ENCODE results near the gene VPS41.

Gene VPS41

GRCh38 chr7:38702002-38702535 lies 206.9 kb downstream of the VPS41 start:
- no peaks in the 10 kb centered on the region for H3K79me2 ChIP-seq (ENCODE audit: insufficient read depth, low read depth)
- no peak overlapping the region for H3K9ac ChIP-seq
- H3K36me3 ChIP-seq (ENCODE audit: insufficient read depth), result no peaks in the 10 kb centered on the region
- no peak overlapping the region for H2AFZ ChIP-seq (ENCODE audit: low read depth)
- H3K27ac ChIP-seq, result no peak overlapping the region
- H3K4me2 ChIP-seq, result no peak overlapping the region
- no peaks in the 10 kb centered on the region for H4K20me1 ChIP-seq (ENCODE audit: insufficient read depth)
- no peaks in the 10 kb centered on the region for H3K27me3 ChIP-seq (ENCODE audit: insufficient read depth, low read depth)
- no peak overlapping the region for H3K4me3 ChIP-seq (IDR thresholded peaks at IDR 0.05; ENCODE audit: insufficient read depth, low read depth, low read length)
- TF ChIP-seq, protein P1, sequence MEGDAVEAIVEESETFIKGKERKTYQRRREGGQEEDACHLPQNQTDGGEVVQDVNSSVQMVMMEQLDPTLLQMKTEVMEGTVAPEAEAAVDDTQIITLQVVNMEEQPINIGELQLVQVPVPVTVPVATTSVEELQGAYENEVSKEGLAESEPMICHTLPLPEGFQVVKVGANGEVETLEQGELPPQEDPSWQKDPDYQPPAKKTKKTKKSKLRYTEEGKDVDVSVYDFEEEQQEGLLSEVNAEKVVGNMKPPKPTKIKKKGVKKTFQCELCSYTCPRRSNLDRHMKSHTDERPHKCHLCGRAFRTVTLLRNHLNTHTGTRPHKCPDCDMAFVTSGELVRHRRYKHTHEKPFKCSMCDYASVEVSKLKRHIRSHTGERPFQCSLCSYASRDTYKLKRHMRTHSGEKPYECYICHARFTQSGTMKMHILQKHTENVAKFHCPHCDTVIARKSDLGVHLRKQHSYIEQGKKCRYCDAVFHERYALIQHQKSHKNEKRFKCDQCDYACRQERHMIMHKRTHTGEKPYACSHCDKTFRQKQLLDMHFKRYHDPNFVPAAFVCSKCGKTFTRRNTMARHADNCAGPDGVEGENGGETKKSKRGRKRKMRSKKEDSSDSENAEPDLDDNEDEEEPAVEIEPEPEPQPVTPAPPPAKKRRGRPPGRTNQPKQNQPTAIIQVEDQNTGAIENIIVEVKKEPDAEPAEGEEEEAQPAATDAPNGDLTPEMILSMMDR (conservative IDR thresholded peaks at IDR 0.05; ENCODE audit: low read depth, low read length), result no peak
- H3K4me1 ChIP-seq (ENCODE audit: low read depth, poor library complexity, severe bottlenecking), result no peaks in the 10 kb centered on the region

GRCh38 chr7:38700116-38700515 lies 208.9 kb downstream of the VPS41 start:
- no peak overlapping the region for H3K9ac ChIP-seq
- TF ChIP-seq, protein P1 (conservative IDR thresholded peaks at IDR 0.05; ENCODE audit: low read depth, low read length), result no peak
- no peak overlapping the region for H3K27ac ChIP-seq
- no peak overlapping the region for H3K4me2 ChIP-seq
- no peaks in the 10 kb centered on the region for H3K4me1 ChIP-seq (ENCODE audit: low read depth, poor library complexity, severe bottlenecking)
- no peaks in the 10 kb centered on the region for H3K79me2 ChIP-seq (ENCODE audit: insufficient read depth, low read depth)
- no peaks in the 10 kb centered on the region for H3K36me3 ChIP-seq (ENCODE audit: insufficient read depth)
- H3K4me3 ChIP-seq (IDR thresholded peaks at IDR 0.05; ENCODE audit: insufficient read depth, low read depth, low read length), result no peak overlapping the region
- no peaks in the 10 kb centered on the region for H4K20me1 ChIP-seq (ENCODE audit: insufficient read depth)
- no peak overlapping the region for H2AFZ ChIP-seq (ENCODE audit: low read depth)
- no peaks in the 10 kb centered on the region for H3K27me3 ChIP-seq (ENCODE audit: insufficient read depth, low read depth)

- no peaks in the 10 kb centered on the region for H3K27me3 ChIP-seq (ENCODE audit: insufficient read depth, low read depth)
- H3K4me2 ChIP-seq, result no peak overlapping the region
- no peak overlapping the region for H3K9ac ChIP-seq
- no peaks in the 10 kb centered on the region for H3K79me2 ChIP-seq (ENCODE audit: insufficient read depth, low read depth)
- no peaks in the 10 kb centered on the region for H3K36me3 ChIP-seq (ENCODE audit: insufficient read depth)
- TF ChIP-seq, protein P1 (conservative IDR thresholded peaks at IDR 0.05; ENCODE audit: low read depth, low read length), result no peak
- no peak overlapping the region for H2AFZ ChIP-seq (ENCODE audit: low read depth)
- no peaks in the 10 kb centered on the region for H4K20me1 ChIP-seq (ENCODE audit: insufficient read depth)
- no peak overlapping the region for H3K27ac ChIP-seq
- no peak overlapping the region for H3K4me3 ChIP-seq (IDR thresholded peaks at IDR 0.05; ENCODE audit: insufficient read depth, low read depth, low read length)
- no peaks in the 10 kb centered on the region for H3K4me1 ChIP-seq (ENCODE audit: low read depth, poor library complexity, severe bottlenecking)
Measured at GRCh38 chr7:38699471-38699870, 209.5 kb downstream of the VPS41 start.

GRCh38 chr7:38694326-38694725 lies 214.7 kb downstream of the VPS41 start:
- H3K4me2 ChIP-seq, result no peak overlapping the region
- H3K27me3 ChIP-seq (ENCODE audit: insufficient read depth, low read depth), result no peaks in the 10 kb centered on the region

More at GRCh38 chr7:38694326-38694725, 214.7 kb downstream of the VPS41 start:
- no peaks in the 10 kb centered on the region for H3K79me2 ChIP-seq (ENCODE audit: insufficient read depth, low read depth)
- no peak overlapping the region for H3K9ac ChIP-seq
- H3K4me3 ChIP-seq (IDR thresholded peaks at IDR 0.05; ENCODE audit: insufficient read depth, low read depth, low read length), result no peak overlapping the region
- no peak overlapping the region for H2AFZ ChIP-seq (ENCODE audit: low read depth)
- H3K27ac ChIP-seq, result no peak overlapping the region
- TF ChIP-seq, protein P1 (conservative IDR thresholded peaks at IDR 0.05; ENCODE audit: low read depth, low read length), result no peak
- no peaks in the 10 kb centered on the region for H3K4me1 ChIP-seq (ENCODE audit: low read depth, poor library complexity, severe bottlenecking)
- H3K36me3 ChIP-seq (ENCODE audit: insufficient read depth), result no peaks in the 10 kb centered on the region
- H4K20me1 ChIP-seq (ENCODE audit: insufficient read depth), result no peaks in the 10 kb centered on the region
